A549 (cell line): Measurements from ENCODE around the gene RGMA. TPM values are rescaled to one million over a fixed set of nuclear protein-coding genes. Genes with fewer than 3 reads are reported as not detected.
"Not testable (repeated sequence)": the region's sequence is repeated elsewhere in the genome, so short reads cannot be mapped to it uniquely, and the experiment has no call there.

Source experiments
- ATAC-seq, 2 experiments: fragments of 200-7000 bp in 1 of 2; fragments of >200 bp in 1 of 2; cut with Nextera tagmentation in 1 of 2; cut with Tn5 transposase in 1 of 2; 3 replicates each; pipeline versions ENCODE4 v1.8.0 to v1.9.1; 2018 to 2020; ENCODE audit warnings: mild to moderate bottlenecking in 1 of 2, moderate library complexity in 1 of 2
- CTCF ChIA-PET: fragments of 300-600 bp; sonication (Branson Sonifier 250); formaldehyde crosslinking; extraction: SDS; loops from one replicate; lab custom pipeline; 2021; ENCODE audit warnings: antibody characterized with exemption, inconsistent platforms; lab: Yijun Ruan, JAX
- POLR2A ChIA-PET: fragments of 350-600 bp; formaldehyde crosslinking; extraction: SDS; loops from one replicate; lab custom pipeline; 2021; ENCODE audit warnings: antibody characterized with exemption, inconsistent platforms; lab: Yijun Ruan, JAX
- DNase-seq, 2 experiments: peaks; one replicate each; pipeline versions ENCODE4 v3.0.0 to v3.0.0-alpha.2; 2011 to 2016; ENCODE audit warnings: low read depth in 1 of 2, low spot score in 1 of 2
- FAIRE-seq: peaks from 2 replicates; lab custom pipeline; 2011; peaks lifted over from hg19 to GRCh38; lab: Jason Lieb, UNC
- H3K27ac ChIP-seq, 2 experiments: fragments of >200 bp; sonication (Bioruptor Twin); formaldehyde crosslinking; 3 replicates each; pipeline ENCODE4 v1.5.1; 2016 to 2017
- H3K4me1 ChIP-seq: fragments of >200 bp; sonication (Bioruptor Twin); formaldehyde crosslinking; 3 replicates; pipeline ENCODE4 v1.6.1; 2016
- H3K4me2 ChIP-seq: fragments of >200 bp; sonication (Bioruptor Twin); formaldehyde crosslinking; 3 replicates; pipeline ENCODE4 v1.6.1; 2016
- H3K4me3 ChIP-seq: fragments of >200 bp; sonication (Bioruptor Twin); formaldehyde crosslinking; 3 replicates; pipeline ENCODE4 v1.5.1; 2016
- H3K9me3 ChIP-seq: fragments of >200 bp; sonication (Bioruptor Twin); formaldehyde crosslinking; 3 replicates; pipeline ENCODE4 v1.6.1; 2016
- BCL3 ChIP-seq: fragments of >200 bp; sonication (Bioruptor Twin); formaldehyde crosslinking; IDR thresholded peaks from 3 replicates; pipeline ENCODE4 v1.6.1; 2016
- CHD4 ChIP-seq: fragments of 200-600 bp; sonication (generic); IDR thresholded peaks from 2 replicates; pipeline ENCODE4 v1.6.1; 2016; ENCODE audit warnings: antibody characterized with exemption, mild to moderate bottlenecking, borderline replicate concordance
- CTCF ChIP-seq: fragments of >200 bp; sonication (Bioruptor Twin); formaldehyde crosslinking; IDR thresholded peaks from 3 replicates; pipeline ENCODE4 v1.5.1; 2016
- FOSB ChIP-seq: fragments of 250-450 bp; sonication (Bioruptor Pico); IDR thresholded peaks from 2 replicates; pipeline ENCODE4 v1.5.0; 2020; ENCODE audit warnings: mild to moderate bottlenecking, moderate library complexity
- FOXS1 ChIP-seq: fragments of 250-450 bp; sonication (Bioruptor Pico); IDR thresholded peaks from 2 replicates; pipeline ENCODE4 v1.5.0; 2020; ENCODE audit warnings: mild to moderate bottlenecking, moderate library complexity
- HMGXB4 ChIP-seq: fragments of 250-450 bp; sonication (Bioruptor Pico); IDR thresholded peaks from 2 replicates; pipeline ENCODE4 v1.5.0; 2021; ENCODE audit warnings: mild to moderate bottlenecking, moderate library complexity, borderline replicate concordance
- JUNB ChIP-seq: fragments of >200 bp; sonication (Bioruptor Twin); formaldehyde crosslinking; IDR thresholded peaks from 2 replicates; pipeline ENCODE4 v1.6.1; 2016
- KDM1A ChIP-seq: fragments of 200-600 bp; sonication (generic); IDR thresholded peaks from 2 replicates; pipeline ENCODE4 v1.6.1; 2016; ENCODE audit warnings: low read depth, mild to moderate bottlenecking
- MAX ChIP-seq: IDR thresholded peaks from 2 replicates; pipeline ENCODE4 v1.6.1; 2012
- NFE2L2 ChIP-seq: fragments of 150-350 bp; conservative IDR thresholded peaks from 2 replicates; pipeline ENCODE4 v1.6.1; 2014; ENCODE audit warnings: low read length
- NPAS2 ChIP-seq: fragments of 250-450 bp; sonication (Bioruptor Pico); IDR thresholded peaks from 2 replicates; pipeline ENCODE4 v1.8.0; 2022; ENCODE audit warnings: mild to moderate bottlenecking, moderate library complexity, borderline replicate concordance
- POLR2A ChIP-seq: IDR thresholded peaks from 2 replicates; pipeline ENCODE4 v1.6.1; 2012; ENCODE audit warnings: mild to moderate bottlenecking, low read length
- USF2 ChIP-seq: fragments of 450-650 bp; IDR thresholded peaks from 2 replicates; pipeline ENCODE4 v1.6.1; 2014; ENCODE audit warnings: antibody characterized with exemption
- WGBS: methylation state at CpG from one replicate; pipeline ENCODE4 v1.1.6; 2017; ENCODE audit errors: missing lambda C conversion rate; 5-methylcytosine and 5-hydroxymethylcytosine counted together
- polyA plus RNA-seq, 4 experiments: library from polyadenylated mRNA; depleted of rRNA in 3 of 4; stranded (reverse); fragments of >200 nt; fragmentation: RNase III in 1 of 4; extraction: RNeasy Plus Mini Kit Qiagen cat#74134 plus additional on column Dnase treatment in 1 of 4; gene quantifications; 2 replicates in 3 of 4; 3 replicates in 1 of 4; pipeline ENCODE4 v1.2.3, GENCODE V29; 2011 to 2017

The RGMA gene
- polyA plus RNA-seq, 2 of the 4 experiments (the other 2 are of a cell fraction): 0.22 TPM; not detected in 1

GRCh38 chr15:93032515-93033206, 56.4 kb downstream of the RGMA start:
- POLR2A ChIA-PET, H3K27ac ChIP-seq, FAIRE-seq, H3K4me3 ChIP-seq, H3K9me3 ChIP-seq, ATAC-seq, DNase-seq, H3K4me2 ChIP-seq: not testable (repeated sequence)
- H3K4me1 ChIP-seq: peaks cover 24% of the 10 kb centered on the region; the same call in 2 of the 3 replicates
- 81% methylated on average over 21 of the region's 21 CpGs for WGBS
- CTCF ChIA-PET: interaction anchor here (0.6 to 11.4 kb wide), 12 partner anchors 13 to 1291 kb away, joined by 3 to 121 read pairs (median 5); no protein-coding TSS in a partner anchor

- FAIRE-seq: not testable (repeated sequence)
- whole genome bisulfite sequencing: 83% methylated on average over 41 of the region's 44 CpGs
- CTCF ChIA-PET: interaction anchor here (0.8 to 11.4 kb wide), 15 partner anchors 14 to 1292 kb away, joined by 3 to 121 read pairs (median 6); no protein-coding TSS in a partner anchor
Measured at GRCh38 chr15:93031557-93032384, 57.2 kb downstream of the RGMA start.

GRCh38 chr15:93031103-93031464, 57.9 kb downstream of the RGMA start:
- TF ChIP-seq CTCF (no peak), KDM1A (no peak), BCL3 (no peak), NPAS2 (CRISPR knock-in tag) (no peak), JUNB (no peak), HMGXB4 (CRISPR knock-in tag) (no peak), MAX (no peak), FOXS1 (no peak), POLR2A (no peak), USF2 (no peak), FOSB (CRISPR knock-in tag) (no peak), NFE2L2 (no peak), CHD4 (no peak)
- no peak overlapping the region for H3K4me3 ChIP-seq
- peak in 1 of 2 experiments; percentile 3; a peak in 3 of 6 replicates for ATAC-seq
- POLR2A ChIA-PET: no interaction called here
- H3K4me2 ChIP-seq: peak overlapping the region; percentile 61
- H3K9me3 ChIP-seq: no peaks in the 10 kb centered on the region
- CTCF ChIA-PET: interaction anchor here (1.0 to 11.4 kb wide), 18 partner anchors 8 to 1293 kb away, joined by 3 to 121 read pairs (median 4); no protein-coding TSS in a partner anchor
- peak overlapping the region in 1 of 2 experiments; percentile 42; a peak in 2 of 6 replicates for H3K27ac ChIP-seq
- 41% methylated on average over 9 of the region's 9 CpGs for WGBS
- peaks cover 24% of the 10 kb centered on the region; the same call in 2 of the 3 replicates for H3K4me1 ChIP-seq
- no peak for DNase-seq
- no peak for FAIRE-seq

More at GRCh38 chr15:93031557-93032384, 57.2 kb downstream of the RGMA start:
- H3K4me3 ChIP-seq, H3K9me3 ChIP-seq, H3K4me2 ChIP-seq, POLR2A ChIA-PET, ATAC-seq, H3K27ac ChIP-seq, DNase-seq: not testable (repeated sequence)
- H3K4me1 ChIP-seq: peaks cover 24% of the 10 kb centered on the region; the same call in 2 of the 3 replicates
